Glutamatergic neuron (in vitro differentiated cells): Measurements from ENCODE around the gene ARID4A. TPM values are rescaled to one million over a fixed set of nuclear protein-coding genes. Genes with fewer than 3 reads are reported as not detected.

Experiments used
- total RNA-seq: library from RNA; stranded (reverse); fragmentation: NEBNext Ultra II Directional; extraction: Animal tissue kit (Norgen Biotek cat#: 25700); gene quantifications from one replicate; pipeline ENCODE4 v1.2.1, GENCODE V29; 2021; ENCODE audit not compliant: unreplicated experiment

ARID4A gene
- total RNA-seq, 1 donor from 2014 or later, result 22.4 TPM

Other genes with a start within 250 kb of the ARID4A start
- gene ARMH4, start 146.3 kb upstream of the ARID4A start, total RNA-seq, result 57.1 TPM
- gene ACTR10, start 98.4 kb upstream of the ARID4A start, total RNA-seq, result 120 TPM
- gene PSMA3, start 53.7 kb upstream of the ARID4A start, total RNA-seq, result 116 TPM
- gene TOMM20L, start 97.4 kb downstream of the ARID4A start, total RNA-seq, result not detected
- 41.6 TPM for gene TIMM9, start 129.0 kb downstream of the ARID4A start, total RNA-seq
- gene KIAA0586, start 129.2 kb downstream of the ARID4A start, total RNA-seq, result 27.8 TPM